NCI-H748 treated with DMSO at 0.1 percent for 48 hours (cell line): Measurements from ENCODE around the gene CABP1.

ENCODE experiments used
- DNase-seq: peaks from one replicate; lab custom pipeline; 2025; lab: John Stamatoyannopoulos, UW

Gene CABP1

DNA sequence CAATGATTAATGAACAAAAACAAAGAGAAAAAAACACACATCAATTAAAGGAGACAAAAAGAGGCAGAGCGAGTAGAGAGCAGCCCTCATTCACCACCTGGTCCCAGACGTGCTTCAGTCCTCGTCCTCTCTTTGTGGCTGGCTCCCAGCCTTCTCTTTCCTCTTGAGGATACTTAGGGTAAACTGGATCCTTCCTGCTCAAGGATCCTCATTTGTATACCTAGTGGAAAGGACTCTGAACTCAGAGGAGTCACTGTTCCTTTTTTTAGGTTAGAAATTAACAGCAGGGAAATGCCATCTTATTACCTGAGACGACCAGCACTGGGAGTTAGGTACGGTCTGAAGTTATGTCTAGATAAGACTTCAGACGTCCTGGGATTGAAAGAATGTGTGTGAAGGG, 56.2 kb downstream of the CABP1 start:
- no peak for DNase-seq

DNA sequence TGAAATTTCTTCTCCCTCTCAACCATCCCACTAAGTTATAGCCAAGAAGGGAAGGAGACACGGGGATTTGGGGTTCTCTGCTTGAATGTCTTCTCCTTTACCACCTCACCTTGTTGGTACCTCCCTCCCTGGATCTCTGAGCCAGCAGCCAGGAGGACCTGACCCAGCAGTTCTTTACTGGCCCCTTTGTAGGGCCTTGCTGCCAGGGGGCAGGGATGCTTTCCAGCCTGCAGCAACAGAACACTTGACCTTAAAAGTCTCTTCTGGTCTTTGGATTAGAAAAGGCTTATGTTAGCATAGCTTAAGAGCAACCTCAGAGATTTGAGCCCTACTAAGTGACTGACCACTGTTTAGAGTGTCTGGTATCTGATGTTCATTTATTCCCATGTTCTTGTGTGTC, 56.9 kb downstream of the CABP1 start:
- DNase-seq: no peak

- DNase-seq: no peak
Observed at GRCh38 chr12:120698665-120699064, 58.2 kb downstream of the CABP1 start.

DNA sequence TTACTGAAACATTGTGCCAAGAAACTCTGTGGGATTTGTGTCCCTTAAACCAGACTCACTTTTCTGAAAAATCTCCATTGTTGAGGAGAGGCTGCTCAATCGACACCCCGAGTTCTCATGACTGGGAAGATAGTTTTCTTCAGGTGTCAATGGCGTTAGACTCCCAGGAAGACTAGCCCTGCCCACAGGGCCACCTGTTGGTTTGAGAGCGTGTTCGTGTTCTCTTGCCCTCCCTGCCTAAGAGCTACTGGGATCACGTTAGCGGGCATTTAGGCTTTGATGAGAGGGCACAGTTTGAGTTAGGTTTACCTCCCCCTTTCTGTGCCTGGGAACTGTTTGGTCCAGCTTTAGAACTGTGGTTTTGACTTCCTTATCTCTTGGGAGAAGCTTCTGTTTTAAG, 59.1 kb downstream of the CABP1 start:
- DNase-seq: no peak

DNA sequence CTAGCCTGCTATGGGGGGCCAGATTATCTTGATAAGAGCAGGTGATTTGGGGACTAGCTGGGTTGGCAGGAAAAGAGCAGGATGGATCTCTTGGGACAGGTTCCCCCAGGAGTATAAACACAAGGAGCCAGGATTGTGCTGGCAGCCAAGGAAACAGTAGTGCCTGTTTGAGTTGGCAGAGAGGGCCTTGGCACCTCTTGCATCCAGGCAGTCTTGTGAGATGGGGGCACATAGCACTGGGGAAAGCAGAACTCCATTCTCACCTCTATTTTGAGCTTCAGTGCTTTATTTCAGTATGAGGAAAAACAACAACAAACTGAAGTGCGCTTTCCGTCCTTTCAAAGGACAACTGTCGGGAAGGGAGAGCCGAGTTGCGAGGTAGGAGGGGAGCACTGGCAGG, 60.5 kb downstream of the CABP1 start:
- DNase-seq: no peak

- DNase-seq: no peak
Observed at GRCh38 chr12:120702637-120703036, 62.2 kb downstream of the CABP1 start.

DNA sequence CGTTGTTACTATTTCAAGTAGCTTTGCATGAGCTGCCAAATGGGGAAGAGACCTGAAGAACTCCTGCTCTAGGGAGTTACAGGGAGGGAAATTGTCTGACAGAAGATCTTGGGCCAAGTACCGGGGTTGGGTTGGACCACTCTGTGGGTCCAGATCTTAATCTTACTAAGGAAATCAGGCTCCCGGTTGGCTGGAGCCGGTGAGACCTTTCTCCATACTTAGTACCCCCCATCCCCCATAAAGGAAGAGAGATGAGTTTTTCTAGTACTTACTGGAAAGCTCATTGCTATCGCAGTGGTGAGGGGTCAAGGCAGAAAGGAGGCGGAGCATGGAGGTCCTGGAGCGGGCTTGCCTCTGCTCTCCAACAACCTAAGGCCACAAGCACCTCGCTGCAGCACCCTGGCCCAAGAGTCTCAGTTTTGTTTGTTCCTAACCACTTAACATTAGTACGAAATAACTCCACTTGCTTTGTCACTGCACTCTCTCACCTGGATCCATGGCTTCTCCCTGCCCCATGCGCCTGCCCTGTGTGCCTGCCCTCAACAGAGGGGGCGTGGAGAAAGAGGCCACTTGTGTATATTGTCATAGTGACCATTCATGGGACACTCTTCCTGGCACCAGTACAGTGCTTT, 63.0 kb downstream of the CABP1 start:
- no peak for DNase-seq

DNA sequence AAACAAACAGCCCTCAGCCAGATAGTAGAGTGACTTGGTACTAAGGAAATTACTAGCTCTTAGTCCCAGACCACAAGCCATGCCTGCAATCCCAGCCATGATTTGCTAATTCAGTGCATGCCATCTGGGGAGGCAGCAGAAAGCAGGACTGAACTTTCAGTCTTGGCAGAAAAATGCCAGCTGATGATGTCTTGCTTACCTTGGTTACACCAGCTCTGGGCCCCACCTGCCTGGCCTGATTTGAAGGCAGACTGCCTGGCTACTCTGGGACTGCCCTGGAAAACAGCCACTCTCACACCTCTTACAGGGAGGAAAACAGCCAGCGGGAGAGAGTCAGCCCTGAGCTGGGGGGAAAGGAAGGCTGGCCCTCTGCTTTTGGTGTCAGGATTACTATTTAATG, 65.2 kb downstream of the CABP1 start:
- DNase-seq: no peak

DNA sequence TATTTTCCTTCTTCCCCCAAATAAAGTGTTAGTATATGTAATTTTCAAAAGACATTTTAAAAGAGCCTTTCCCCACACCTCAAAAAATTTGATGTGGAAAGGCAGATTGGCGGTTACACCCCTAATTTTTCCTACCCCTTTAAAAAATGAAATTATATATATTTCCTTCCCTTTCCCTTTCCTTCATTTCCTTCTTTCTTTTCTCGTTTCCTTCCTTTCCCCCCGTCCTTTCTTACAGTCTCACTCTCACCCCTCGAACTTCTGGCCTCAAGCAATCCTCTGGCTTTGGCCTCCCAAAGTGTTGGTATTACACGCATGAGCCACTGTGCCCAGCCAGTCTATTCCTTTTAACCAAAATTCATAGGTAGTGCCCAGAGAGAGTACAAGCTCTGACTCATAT, 65.6 kb downstream of the CABP1 start:
- DNase-seq: no peak

GRCh38 chr12:120708651-120709050, 68.2 kb downstream of the CABP1 start:
- no peak for DNase-seq

DNA sequence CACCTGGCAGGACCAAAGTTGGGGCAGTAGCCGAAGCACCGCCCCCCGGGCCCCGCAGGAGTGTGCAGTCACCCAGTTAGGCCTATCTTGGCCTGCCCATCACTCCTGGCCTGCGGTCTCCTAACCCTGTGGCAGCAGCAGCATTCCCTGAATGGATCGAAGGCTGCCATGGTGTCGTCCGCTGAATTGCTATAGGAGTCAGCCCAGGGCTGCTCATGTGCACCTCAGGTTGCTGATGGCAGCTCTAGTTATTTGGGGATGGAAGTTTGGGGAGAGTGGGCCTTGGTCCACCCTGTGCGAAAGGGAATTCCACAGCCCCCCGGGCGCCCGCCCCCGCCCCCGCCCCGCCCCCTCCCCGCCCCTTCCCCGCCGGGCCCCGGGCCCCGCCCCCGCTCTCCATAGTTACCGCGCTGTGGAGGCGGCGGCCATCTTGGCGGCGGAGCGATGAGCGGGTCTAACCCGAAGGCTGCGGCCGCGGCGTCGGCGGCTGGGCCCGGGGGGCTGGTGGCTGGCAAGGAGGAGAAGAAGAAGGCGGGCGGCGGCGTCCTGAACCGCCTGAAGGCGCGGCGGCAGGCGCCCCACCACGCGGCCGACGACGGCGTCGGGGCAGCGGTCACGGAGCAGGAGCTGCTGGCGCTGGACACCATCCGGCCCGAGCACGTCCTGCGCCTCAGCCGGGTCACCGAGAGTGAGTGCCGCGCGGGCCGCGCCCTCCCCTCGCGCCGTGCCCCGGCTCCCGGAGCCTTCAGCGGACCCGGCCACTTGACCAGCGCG, 69.8 kb downstream of the CABP1 start, which contains the start of gene UNC119B:
TSS of gene UNC119B (plus strand) at position 428 of the 774 bp plus-strand sequence. CDS start at position 445, 17 bp downstream.
- DNase-seq: no peak

- no peak for DNase-seq
Observed at GRCh38 chr12:120710805-120711296, 70.4 kb downstream of the CABP1 start.

GRCh38 chr12:120711411-120711810, 71.0 kb downstream of the CABP1 start:
- DNase-seq: no peak

- no peak for DNase-seq
Observed at GRCh38 chr12:120712610-120713009, 72.2 kb downstream of the CABP1 start.

DNA sequence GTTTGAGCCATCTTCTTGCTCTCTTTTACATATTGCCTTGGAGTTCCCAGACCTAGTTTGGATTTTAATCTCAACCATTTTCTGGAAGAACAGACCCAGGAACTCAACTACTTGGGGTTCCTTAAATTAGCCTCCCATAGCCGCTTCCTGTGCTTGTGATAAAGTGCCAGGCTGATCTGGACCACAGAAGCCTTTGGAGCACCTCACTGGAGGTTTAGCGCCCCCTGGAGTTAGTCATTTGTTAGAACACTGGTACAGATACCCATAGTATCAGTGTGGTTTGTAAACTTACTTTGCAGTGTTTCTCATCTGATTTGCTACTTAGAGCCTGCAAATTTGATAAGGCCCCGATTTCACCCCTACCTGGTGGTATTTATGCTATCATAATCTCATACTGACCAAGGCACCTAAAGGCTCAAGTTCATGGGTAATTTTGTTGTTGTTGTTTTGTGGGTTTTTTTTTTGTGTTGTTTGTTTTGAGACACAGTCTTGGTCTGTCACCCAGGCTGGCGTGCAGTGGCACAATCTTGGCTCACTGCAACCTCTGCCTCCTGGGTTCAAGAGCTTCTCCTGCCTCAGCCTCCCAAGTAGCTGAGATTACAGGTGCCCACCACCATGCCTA, 73.5 kb downstream of the CABP1 start:
- DNase-seq: peak; percentile 79
